Gastroesophageal sphincter (tissue), 3 donors: ENCODE measurements around the gene STIL.

Experiments used
- CTCF ChIP-seq, 4 experiments: fragments of 200-600 bp in 2 of 4; fragments of 450-650 bp in 2 of 4; sonication (generic) in 1 of 4; IDR thresholded peaks; one replicate each; pipeline ENCODE4 v1.5.1; 2017 to 2019; ENCODE audit warnings: antibody characterized with exemption in 4 of 4, mild to moderate bottlenecking in 2 of 4, moderate library complexity in 2 of 4
- EP300 ChIP-seq: sonication (generic); formaldehyde crosslinking; IDR thresholded peaks from one replicate; pipeline ENCODE4 v1.6.1; 2017; ENCODE audit warnings: antibody characterized with exemption, mild to moderate bottlenecking
- POLR2A ChIP-seq, 2 donors: fragments of 450-650 bp; IDR thresholded peaks; one replicate each; pipeline ENCODE4 v1.6.1; 2017; ENCODE audit warnings: antibody characterized with exemption in 2 of 2, mild to moderate bottlenecking in 2 of 2, moderate library complexity in 1 of 2
- POLR2AphosphoS5 ChIP-seq: sonication (generic); formaldehyde crosslinking; IDR thresholded peaks from one replicate; pipeline ENCODE4 v1.6.1; 2017; ENCODE audit warnings: antibody characterized with exemption

GRCh38 chr1:47340227-47340626 is 26.3 kb upstream of the STIL start:
- TF ChIP-seq CTCF (IDR thresholded peaks at IDR 0.05) = no peak
- no peak for TF ChIP-seq POLR2AphosphoS5
- no peak for TF ChIP-seq POLR2A (IDR thresholded peaks at IDR 0.05)
- TF ChIP-seq EP300 = no peak
